T-helper 2 cell treated with Interferon-gamma antibody and Interleukin-4, amounts not matched to agents 5 μg/mL and 100 μg/mL, for 36 hours (primary cell): ENCODE measurements around the gene AFF1.

Source experiments
- DNase-seq: peaks from one replicate; pipeline ENCODE4 v3.0.0; 2021; ENCODE audit warnings: low spot score
- H3K27ac Mint-ChIP-seq: one replicate; pipeline ENCODE4 v1.8.0; 2021; ENCODE audit warnings: mild to moderate bottlenecking, mixed read lengths
- H3K27me3 Mint-ChIP-seq: one replicate; pipeline ENCODE4 v1.8.0; 2021; ENCODE audit warnings: low read depth, mixed read lengths
- H3K36me3 Mint-ChIP-seq: one replicate; pipeline ENCODE4 v1.8.0; 2021; ENCODE audit warnings: low read depth, mixed read lengths
- H3K4me1 Mint-ChIP-seq: one replicate; pipeline ENCODE4 v1.8.0; 2021; ENCODE audit warnings: low read depth, mixed read lengths
- H3K4me3 Mint-ChIP-seq: one replicate; pipeline ENCODE4 v1.8.0; 2022; ENCODE audit warnings: mild to moderate bottlenecking, moderate library complexity, mixed read lengths
- H3K9me3 Mint-ChIP-seq: one replicate; pipeline ENCODE4 v1.8.0; 2021; ENCODE audit warnings: mixed read lengths

AFF1 gene

GRCh38 chr4:87153078-87153870, 218.5 kb downstream of the AFF1 start:
- DNase-seq, result no peak
- Mint-ChIP-seq H3K27me3 (no peaks in the 10 kb centered on the region), H3K36me3 (no peaks in the 10 kb centered on the region), H3K9me3 (no peaks in the 10 kb centered on the region), H3K4me3 (no peak overlapping the region), H3K27ac (no peak overlapping the region), H3K4me1 (no peaks in the 10 kb centered on the region)

- Mint-ChIP-seq H3K9me3 (no peaks in the 10 kb centered on the region), H3K27ac (no peak overlapping the region), H3K27me3 (no peaks in the 10 kb centered on the region), H3K4me1 (no peaks in the 10 kb centered on the region), H3K4me3 (no peak overlapping the region), H3K36me3 (peaks cover 2% of the 10 kb centered on the region)
- no peak for DNase-seq
Observed at GRCh38 chr4:87165892-87166291, 231.1 kb downstream of the AFF1 start.

- Mint-ChIP-seq H3K9me3 (no peaks in the 10 kb centered on the region), H3K27ac (no peak overlapping the region), H3K36me3 (peaks cover 2% of the 10 kb centered on the region), H3K4me1 (no peaks in the 10 kb centered on the region), H3K4me3 (no peak overlapping the region), H3K27me3 (no peaks in the 10 kb centered on the region)
- DNase-seq, result no peak
Observed at GRCh38 chr4:87166296-87166854, 231.6 kb downstream of the AFF1 start.

- Mint-ChIP-seq H3K36me3 (no peaks in the 10 kb centered on the region), H3K27me3 (no peaks in the 10 kb centered on the region)
Observed at GRCh38 chr4:87171944-87172343, 237.1 kb downstream of the AFF1 start.

GRCh38 chr4:87174672-87175071, 239.9 kb downstream of the AFF1 start:
- H3K4me1 Mint-ChIP-seq, result no peaks in the 10 kb centered on the region
- H3K4me3 Mint-ChIP-seq, result no peak overlapping the region
- H3K27ac Mint-ChIP-seq, result no peak overlapping the region
- H3K36me3 Mint-ChIP-seq, result no peaks in the 10 kb centered on the region
- DNase-seq, result no peak
- H3K9me3 Mint-ChIP-seq, result no peaks in the 10 kb centered on the region
- H3K27me3 Mint-ChIP-seq, result no peaks in the 10 kb centered on the region

More at GRCh38 chr4:87171944-87172343, 237.1 kb downstream of the AFF1 start:
- Mint-ChIP-seq H3K4me1 (no peaks in the 10 kb centered on the region), H3K27ac (no peak overlapping the region), H3K4me3 (no peak overlapping the region), H3K9me3 (no peaks in the 10 kb centered on the region)
- DNase-seq, result no peak

- no peak for DNase-seq
- no peaks in the 10 kb centered on the region for H3K9me3 Mint-ChIP-seq
- no peaks in the 10 kb centered on the region for H3K27me3 Mint-ChIP-seq
- no peak overlapping the region for H3K27ac Mint-ChIP-seq
- H3K36me3 Mint-ChIP-seq, result no peaks in the 10 kb centered on the region
- H3K4me3 Mint-ChIP-seq, result no peak overlapping the region
- H3K4me1 Mint-ChIP-seq, result no peaks in the 10 kb centered on the region
Observed at GRCh38 chr4:87179751-87180150, 244.9 kb downstream of the AFF1 start.

GRCh38 chr4:87180767-87181166, 246.0 kb downstream of the AFF1 start:
- Mint-ChIP-seq H3K4me1 (no peaks in the 10 kb centered on the region), H3K4me3 (no peak overlapping the region), H3K27ac (no peak overlapping the region), H3K9me3 (no peaks in the 10 kb centered on the region), H3K27me3 (no peaks in the 10 kb centered on the region), H3K36me3 (no peaks in the 10 kb centered on the region)
- no peak for DNase-seq

- DNase-seq, result no peak
- no peaks in the 10 kb centered on the region for H3K27me3 Mint-ChIP-seq
- H3K4me1 Mint-ChIP-seq, result no peaks in the 10 kb centered on the region
- no peak overlapping the region for H3K27ac Mint-ChIP-seq
- no peaks in the 10 kb centered on the region for H3K9me3 Mint-ChIP-seq
- no peak overlapping the region for H3K4me3 Mint-ChIP-seq
- no peaks in the 10 kb centered on the region for H3K36me3 Mint-ChIP-seq
Observed at GRCh38 chr4:87185146-87185870, 250.5 kb downstream of the AFF1 start.

- no peak overlapping the region for H3K4me3 Mint-ChIP-seq
- H3K9me3 Mint-ChIP-seq, result no peaks in the 10 kb centered on the region
- DNase-seq, result no peak
Observed at GRCh38 chr4:87188048-87188447, 253.2 kb downstream of the AFF1 start.

GRCh38 chr4:87188932-87189331, 254.1 kb downstream of the AFF1 start:
- Mint-ChIP-seq H3K36me3 (no peaks in the 10 kb centered on the region), H3K4me3 (no peak overlapping the region), H3K4me1 (peaks cover 14% of the 10 kb centered on the region), H3K27me3 (no peaks in the 10 kb centered on the region), H3K27ac (no peak overlapping the region), H3K9me3 (no peaks in the 10 kb centered on the region)
- DNase-seq, result no peak

More at GRCh38 chr4:87188048-87188447, 253.2 kb downstream of the AFF1 start:
- H3K27me3 Mint-ChIP-seq, result no peaks in the 10 kb centered on the region
- peaks cover 12% of the 10 kb centered on the region for H3K4me1 Mint-ChIP-seq
- H3K27ac Mint-ChIP-seq, result no peak overlapping the region
- no peaks in the 10 kb centered on the region for H3K36me3 Mint-ChIP-seq
